ENCODE data around the gene ATXN2.
"Not testable (repeated sequence)": the region's sequence is repeated elsewhere in the genome, so short reads cannot be mapped to it uniquely, and the experiment has no call there.

Gene ATXN2

DNA sequence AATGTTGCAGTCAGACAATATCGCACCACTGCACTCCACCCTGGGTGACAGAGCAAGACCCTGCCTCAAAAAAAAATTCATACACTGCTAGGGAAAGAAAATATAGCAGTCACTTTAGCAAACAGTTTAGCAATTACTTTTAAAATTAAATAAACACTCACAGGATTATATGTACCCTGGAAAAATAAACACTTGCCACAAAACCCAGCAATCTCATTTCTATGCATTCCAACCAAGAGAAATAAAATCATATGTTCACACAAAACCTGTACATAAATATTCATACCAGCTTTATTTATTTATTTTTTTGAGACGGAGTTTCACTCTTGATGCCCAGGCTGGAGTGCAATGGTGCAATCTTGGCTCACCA, 20.2 kb downstream of the ATXN2 start:
- peaks cover 3% of the 10 kb centered on the region for H3K36me3 ChIP-seq (ENCODE audit: control insufficient read depth, insufficient read depth, low read length)
- no peak overlapping the region for H3K9ac ChIP-seq (ENCODE audit: low read length)
- H3K27ac ChIP-seq (ENCODE audit: low read depth, low read length): no peak overlapping the region
- H3K27me3 ChIP-seq (ENCODE audit: control insufficient read depth, insufficient read depth, low read length): no peaks in the 10 kb centered on the region
- no peak overlapping the region for H3K4me3 ChIP-seq (ENCODE audit: low read length)
- H3K4me1 ChIP-seq (ENCODE audit: control insufficient read depth, insufficient read depth, low read length): no peaks in the 10 kb centered on the region

DNA sequence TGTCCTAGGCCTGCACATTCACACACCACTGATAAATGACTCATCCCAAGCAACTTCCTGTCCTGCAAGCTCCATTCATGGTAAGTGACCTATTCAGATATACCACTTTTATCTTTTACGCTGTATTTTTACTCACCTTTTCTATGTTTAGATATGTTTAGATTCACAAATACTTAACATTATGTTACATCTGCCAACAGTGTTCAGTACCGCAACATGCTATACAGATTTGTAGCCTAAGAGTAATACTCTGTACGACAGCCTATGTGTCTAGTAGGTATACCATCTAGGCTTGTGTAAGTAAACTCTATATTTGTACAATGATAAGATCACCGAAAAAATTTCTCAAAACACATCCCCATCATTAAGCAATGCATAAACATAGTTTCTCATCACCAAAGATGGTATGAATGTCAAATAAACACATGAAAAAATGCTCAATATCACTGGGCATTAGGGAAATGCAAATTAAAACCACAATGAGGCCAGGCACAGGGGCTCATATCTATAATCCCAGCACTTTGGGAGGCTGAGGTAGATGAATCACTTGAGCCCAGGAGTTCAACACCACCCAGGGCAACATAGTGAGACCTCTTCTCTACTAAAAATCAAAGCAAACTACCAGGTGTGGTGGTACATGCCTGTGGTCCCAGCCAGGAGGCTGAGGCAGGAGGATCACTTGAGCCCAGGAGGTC, 20.7 kb downstream of the ATXN2 start:
- H3K36me3 ChIP-seq (ENCODE audit: control insufficient read depth, insufficient read depth, low read length): peaks cover 3% of the 10 kb centered on the region
- no peak overlapping the region for H3K9ac ChIP-seq (ENCODE audit: low read length)
- no peaks in the 10 kb centered on the region for H3K4me1 ChIP-seq (ENCODE audit: control insufficient read depth, insufficient read depth, low read length)
- H3K4me3 ChIP-seq (ENCODE audit: low read length): no peak overlapping the region
- H3K27ac ChIP-seq (ENCODE audit: low read depth, low read length): no peak overlapping the region
- no peaks in the 10 kb centered on the region for H3K27me3 ChIP-seq (ENCODE audit: control insufficient read depth, insufficient read depth, low read length)

DNA sequence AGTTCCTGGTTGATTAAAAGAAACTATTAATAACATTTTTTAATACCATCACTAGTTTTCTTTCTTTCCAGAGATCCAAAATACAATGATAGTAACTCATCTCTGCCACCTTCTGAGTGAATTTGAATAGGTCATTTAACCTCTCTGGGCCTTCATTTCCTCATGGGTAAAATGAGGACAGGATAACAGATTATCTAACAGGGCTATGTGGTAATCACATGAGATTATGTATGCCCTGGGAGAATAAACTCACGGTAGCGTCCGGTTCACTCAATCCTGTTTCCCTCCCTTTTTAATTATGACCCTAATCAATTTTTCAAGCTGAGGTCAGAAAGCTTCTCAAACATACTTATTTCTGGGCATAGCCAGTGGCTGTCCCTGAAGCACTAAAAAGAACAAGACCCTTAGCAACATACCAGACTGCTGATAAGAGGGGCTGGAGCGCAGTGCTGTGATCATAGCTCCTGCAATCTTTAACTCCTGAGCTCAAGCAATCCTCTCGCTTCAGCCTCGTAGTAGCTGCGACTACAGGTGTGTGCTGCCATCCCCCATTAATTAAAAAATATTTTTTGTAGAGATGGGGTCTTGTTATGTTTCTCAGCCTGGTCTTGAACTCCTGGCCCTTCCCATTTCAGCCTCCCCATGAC, 24.2 kb downstream of the ATXN2 start:
- Histone ChIP-seq H3K4me3 (ENCODE audit: low read length) (no peak overlapping the region), H3K27me3 (ENCODE audit: control insufficient read depth, insufficient read depth, low read length) (no peaks in the 10 kb centered on the region), H3K36me3 (ENCODE audit: control insufficient read depth, insufficient read depth, low read length) (no peaks in the 10 kb centered on the region), H3K9ac (ENCODE audit: low read length) (no peak overlapping the region), H3K27ac (ENCODE audit: low read depth, low read length) (no peak overlapping the region), H3K4me1 (ENCODE audit: control insufficient read depth, insufficient read depth, low read length) (peaks cover 2% of the 10 kb centered on the region)

DNA sequence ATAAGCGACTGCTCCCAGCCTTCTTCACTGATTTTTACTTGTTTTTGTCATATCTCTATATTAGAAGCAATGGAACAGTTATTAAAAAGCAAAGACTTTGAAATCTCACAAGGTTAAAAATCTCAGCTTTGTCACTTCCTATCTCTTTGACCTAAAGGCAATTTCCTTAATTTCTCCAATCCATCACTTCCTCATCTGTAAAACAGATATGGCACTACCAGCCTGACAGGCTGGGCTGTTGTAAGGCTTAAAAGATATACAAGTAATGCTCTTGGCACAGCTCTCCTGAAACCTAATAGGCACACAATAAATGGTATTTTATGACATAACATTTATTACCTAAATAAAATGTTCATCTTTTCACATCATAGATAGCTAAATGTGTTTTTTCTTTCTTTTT, 25.6 kb downstream of the ATXN2 start:
- H3K27ac ChIP-seq (ENCODE audit: low read depth, low read length): no peak overlapping the region
- H3K27me3 ChIP-seq (ENCODE audit: control insufficient read depth, insufficient read depth, low read length): no peaks in the 10 kb centered on the region
- peaks cover 2% of the 10 kb centered on the region for H3K4me1 ChIP-seq (ENCODE audit: control insufficient read depth, insufficient read depth, low read length)
- H3K36me3 ChIP-seq (ENCODE audit: control insufficient read depth, insufficient read depth, low read length): no peaks in the 10 kb centered on the region
- no peak overlapping the region for H3K4me3 ChIP-seq (ENCODE audit: low read length)
- no peak overlapping the region for H3K9ac ChIP-seq (ENCODE audit: low read length)

DNA sequence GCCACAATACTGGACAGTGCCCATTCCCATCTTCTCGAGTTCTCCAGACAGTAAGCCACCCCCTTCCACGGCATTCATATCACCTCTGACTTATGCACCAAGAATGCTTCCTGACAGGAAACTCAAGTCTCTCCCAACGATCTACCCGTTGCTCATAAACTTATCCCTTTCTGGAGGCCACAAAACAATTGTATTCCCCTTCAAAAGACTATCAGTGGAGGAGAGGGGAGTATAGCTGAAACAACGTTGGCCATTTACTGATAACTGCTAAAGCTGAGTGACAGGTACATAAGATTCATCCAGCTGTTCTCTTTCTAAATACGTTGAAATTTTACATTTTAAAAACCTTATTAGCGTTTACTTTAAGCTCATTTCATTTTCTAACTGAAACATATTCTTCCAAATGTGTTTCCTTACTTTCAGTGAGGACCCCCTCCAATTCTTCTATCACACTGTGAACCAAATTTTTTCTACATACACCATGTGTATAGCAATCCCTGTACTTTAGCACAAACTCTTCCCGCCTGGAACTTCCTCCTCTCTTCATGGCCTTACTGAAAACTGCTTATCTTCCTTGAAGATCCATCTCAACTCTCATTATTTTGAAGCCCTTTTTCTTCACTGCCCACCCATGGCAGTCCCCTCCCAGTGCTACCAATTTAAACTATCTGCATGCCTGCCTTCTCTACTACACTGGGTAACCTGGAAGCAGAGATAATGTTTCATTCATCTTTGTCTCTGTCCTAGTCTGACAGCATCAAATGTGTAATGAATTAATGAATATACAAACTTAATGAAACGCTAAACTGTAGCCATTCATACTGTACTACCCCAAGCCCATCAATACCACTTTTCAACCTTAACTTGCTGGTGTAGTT, 28.8 kb downstream of the ATXN2 start:
- peaks cover 2% of the 10 kb centered on the region for H3K4me1 ChIP-seq (ENCODE audit: control insufficient read depth, insufficient read depth, low read length)
- H3K9ac ChIP-seq (ENCODE audit: low read length): no peak overlapping the region
- H3K27ac ChIP-seq (ENCODE audit: low read depth, low read length): no peak overlapping the region
- H3K36me3 ChIP-seq (ENCODE audit: control insufficient read depth, insufficient read depth, low read length): no peaks in the 10 kb centered on the region
- H3K4me3 ChIP-seq (ENCODE audit: low read length): no peak overlapping the region
- H3K27me3 ChIP-seq (ENCODE audit: control insufficient read depth, insufficient read depth, low read length): no peaks in the 10 kb centered on the region

DNA sequence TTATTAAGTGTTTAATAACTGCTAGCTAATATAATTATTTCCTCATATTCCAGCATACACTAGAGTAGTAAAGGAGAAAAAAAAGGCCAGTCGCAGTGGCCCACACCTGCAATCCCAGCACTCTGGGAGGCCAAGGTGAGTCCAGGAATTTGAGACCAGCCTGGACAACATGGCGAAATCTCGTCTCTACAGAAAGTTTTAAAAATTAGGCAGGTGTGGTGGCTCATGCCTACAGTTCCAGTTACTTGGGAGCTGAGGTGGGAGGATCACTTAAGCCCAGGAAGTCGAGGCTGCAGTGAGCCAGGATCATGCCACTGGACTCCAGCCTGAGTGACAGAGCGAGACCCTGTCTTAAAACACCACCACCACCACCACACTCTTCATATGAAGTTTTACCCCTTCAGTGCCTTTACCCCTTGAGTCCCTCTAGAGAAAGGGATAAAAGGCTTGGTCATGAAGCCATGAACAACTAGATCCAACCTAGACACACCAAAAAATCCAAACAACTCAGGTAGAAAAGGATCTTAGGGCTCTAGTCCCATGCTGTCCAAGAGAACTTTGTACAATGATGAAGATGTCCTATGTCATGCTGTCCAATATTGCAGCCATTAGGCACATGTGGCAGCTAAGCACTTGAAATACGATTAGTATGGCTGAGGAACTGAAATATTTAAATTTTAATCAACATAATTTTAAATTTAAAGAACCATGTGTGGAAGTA, 29.6 kb downstream of the ATXN2 start:
- no peak overlapping the region for H3K9ac ChIP-seq (ENCODE audit: low read length)
- peaks cover 2% of the 10 kb centered on the region for H3K4me1 ChIP-seq (ENCODE audit: control insufficient read depth, insufficient read depth, low read length)
- no peak overlapping the region for H3K4me3 ChIP-seq (ENCODE audit: low read length)
- no peaks in the 10 kb centered on the region for H3K27me3 ChIP-seq (ENCODE audit: control insufficient read depth, insufficient read depth, low read length)
- H3K36me3 ChIP-seq (ENCODE audit: control insufficient read depth, insufficient read depth, low read length): no peaks in the 10 kb centered on the region
- H3K27ac ChIP-seq (ENCODE audit: low read depth, low read length): no peak overlapping the region

DNA sequence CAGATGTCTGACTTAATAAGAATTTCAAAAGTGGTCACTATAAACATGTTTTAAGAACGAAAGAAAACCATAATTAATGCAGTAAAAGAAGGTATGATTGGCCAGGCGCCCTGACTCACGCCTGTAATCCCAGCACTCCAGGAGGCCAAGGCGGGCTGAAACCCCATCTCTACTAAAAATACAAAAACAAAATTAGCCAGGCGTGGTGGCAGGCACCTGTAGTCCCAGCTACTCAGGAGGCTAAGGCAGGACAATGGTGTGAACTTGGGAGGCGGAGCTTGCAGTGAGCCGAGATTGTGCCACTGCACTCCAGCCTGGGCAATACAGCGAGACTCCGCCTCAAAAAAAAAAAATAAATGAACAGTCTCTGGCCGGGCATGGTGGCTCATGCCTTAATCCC, 38.3 kb downstream of the ATXN2 start:
- not testable (repeated sequence) for H3K27ac ChIP-seq (ENCODE audit: low read depth, low read length); H3K36me3 ChIP-seq (ENCODE audit: control insufficient read depth, insufficient read depth, low read length); H3K27me3 ChIP-seq (ENCODE audit: control insufficient read depth, insufficient read depth, low read length); H3K9ac ChIP-seq (ENCODE audit: low read length); H3K4me3 ChIP-seq (ENCODE audit: low read length); H3K4me1 ChIP-seq (ENCODE audit: control insufficient read depth, insufficient read depth, low read length)

DNA sequence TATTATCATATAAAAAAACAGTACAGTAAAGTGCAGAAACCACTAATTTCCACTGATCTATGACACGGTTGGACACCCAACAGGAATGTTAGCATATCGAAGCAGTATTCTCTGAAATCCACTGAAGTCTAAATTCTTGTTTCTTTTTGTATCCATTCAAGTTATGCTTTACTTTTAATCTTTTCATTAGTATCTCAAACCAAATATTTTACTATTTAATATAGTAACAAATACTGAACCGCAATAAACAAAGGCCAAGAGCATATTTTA, 41.1 kb downstream of the ATXN2 start:
- no peaks in the 10 kb centered on the region for H3K27me3 ChIP-seq (ENCODE audit: control insufficient read depth, insufficient read depth, low read length)
- H3K4me3 ChIP-seq (ENCODE audit: low read length): no peak overlapping the region
- H3K27ac ChIP-seq (ENCODE audit: low read depth, low read length): no peak overlapping the region
- H3K36me3 ChIP-seq (ENCODE audit: control insufficient read depth, insufficient read depth, low read length): no peaks in the 10 kb centered on the region
- H3K4me1 ChIP-seq (ENCODE audit: control insufficient read depth, insufficient read depth, low read length): peaks cover 9% of the 10 kb centered on the region
- H3K9ac ChIP-seq (ENCODE audit: low read length): no peak overlapping the region

DNA sequence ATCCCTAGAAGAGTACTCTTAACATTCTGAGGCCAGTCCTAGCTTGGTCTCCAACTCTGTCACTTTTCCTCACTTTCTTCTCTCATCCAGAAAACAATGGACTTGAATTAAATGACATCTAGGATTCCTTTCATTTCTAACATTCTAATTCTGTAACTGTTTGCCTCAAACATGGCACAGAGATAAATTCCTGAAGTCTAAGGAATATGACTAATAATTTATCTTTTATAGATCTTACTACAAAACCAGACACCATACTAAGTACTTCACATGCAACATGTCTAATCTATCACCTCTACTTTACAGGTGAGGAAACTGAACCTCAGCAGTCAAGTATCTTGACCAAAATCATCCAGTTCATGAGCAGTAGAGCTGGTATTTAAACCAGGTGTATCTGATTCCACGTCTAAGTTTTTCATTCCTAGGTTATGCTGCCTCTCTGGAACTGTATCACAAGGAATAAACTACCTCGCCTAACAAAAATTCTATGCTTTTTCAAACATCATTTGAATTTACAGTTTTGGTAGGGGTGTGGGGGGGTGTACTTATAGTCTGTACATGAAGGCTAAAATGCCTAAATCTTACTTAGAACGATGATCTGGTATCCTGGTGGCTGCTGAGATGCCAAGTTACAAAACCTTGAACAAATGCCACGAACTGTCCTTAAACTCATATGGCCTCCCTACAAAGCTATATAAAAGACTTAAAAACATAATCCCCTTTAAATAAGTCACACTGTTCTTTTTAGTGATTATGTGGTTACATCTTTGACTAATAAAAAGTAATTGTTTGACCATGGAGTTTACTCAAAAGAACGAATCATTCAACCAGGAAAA, 41.6 kb downstream of the ATXN2 start:
- Histone ChIP-seq H3K36me3 (ENCODE audit: control insufficient read depth, insufficient read depth, low read length) (no peaks in the 10 kb centered on the region), H3K9ac (ENCODE audit: low read length) (no peak overlapping the region), H3K27ac (ENCODE audit: low read depth, low read length) (no peak overlapping the region), H3K4me1 (ENCODE audit: control insufficient read depth, insufficient read depth, low read length) (peaks cover 9% of the 10 kb centered on the region), H3K4me3 (ENCODE audit: low read length) (no peak overlapping the region), H3K27me3 (ENCODE audit: control insufficient read depth, insufficient read depth, low read length) (no peaks in the 10 kb centered on the region)

DNA sequence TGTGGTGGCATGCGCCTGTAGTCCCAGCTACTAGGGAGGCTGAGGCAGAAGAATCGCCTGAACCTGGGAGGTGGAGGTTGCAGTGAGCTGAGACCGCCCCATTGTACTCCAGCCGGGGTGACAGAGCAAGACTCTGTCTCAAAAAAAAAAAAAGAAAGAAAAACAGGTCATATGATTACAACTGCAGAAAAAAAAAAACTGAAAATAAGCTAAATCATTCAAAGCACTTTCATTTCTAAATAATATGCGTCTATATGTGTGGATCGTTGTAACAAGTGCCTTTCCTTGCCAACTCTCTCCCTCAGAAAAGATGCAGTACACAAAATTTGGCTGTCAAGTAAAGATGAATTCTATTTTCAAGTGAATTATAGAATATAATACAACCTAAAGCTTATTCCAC, 42.4 kb downstream of the ATXN2 start:
- H3K4me3 ChIP-seq (ENCODE audit: low read length): no peak overlapping the region
- no peak overlapping the region for H3K9ac ChIP-seq (ENCODE audit: low read length)
- H3K27ac ChIP-seq (ENCODE audit: low read depth, low read length): no peak overlapping the region
- no peaks in the 10 kb centered on the region for H3K36me3 ChIP-seq (ENCODE audit: control insufficient read depth, insufficient read depth, low read length)
- H3K27me3 ChIP-seq (ENCODE audit: control insufficient read depth, insufficient read depth, low read length): no peaks in the 10 kb centered on the region
- H3K4me1 ChIP-seq (ENCODE audit: control insufficient read depth, insufficient read depth, low read length): peaks cover 6% of the 10 kb centered on the region

DNA sequence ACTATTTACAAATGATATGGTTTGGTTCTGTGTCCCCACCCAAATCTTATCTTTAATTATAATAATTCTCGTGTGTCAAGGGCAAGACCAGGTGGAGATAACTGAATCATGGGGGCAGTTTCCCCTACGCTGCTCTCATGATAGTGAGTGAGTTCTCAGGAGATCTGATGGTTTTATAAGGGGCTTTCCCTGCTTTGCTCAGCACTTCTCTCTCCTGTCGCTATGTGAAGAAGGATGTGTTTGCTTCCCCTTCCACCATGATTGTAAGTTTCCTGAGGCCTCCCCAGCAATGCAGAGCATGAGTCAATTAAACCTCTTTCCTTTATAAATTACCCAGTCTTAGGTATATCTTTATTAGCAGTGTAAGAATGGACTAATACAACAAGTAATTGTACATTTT, 43.8 kb downstream of the ATXN2 start:
- not testable (repeated sequence) for H3K9ac ChIP-seq (ENCODE audit: low read length); H3K27me3 ChIP-seq (ENCODE audit: control insufficient read depth, insufficient read depth, low read length); H3K27ac ChIP-seq (ENCODE audit: low read depth, low read length); H3K4me1 ChIP-seq (ENCODE audit: control insufficient read depth, insufficient read depth, low read length); H3K4me3 ChIP-seq (ENCODE audit: low read length); H3K36me3 ChIP-seq (ENCODE audit: control insufficient read depth, insufficient read depth, low read length)

All from rectal smooth muscle tissue (tissue), 1 donor.